ENCODE results near the gene AKAP7.
"Not testable (repeated sequence)": the region's sequence is repeated elsewhere in the genome, so short reads cannot be mapped to it uniquely, and the experiment has no call there.

AKAP7 gene

GRCh38 chr6:131135244-131136020 lies at the start of gene AKAP7:
TSS of gene AKAP7 (plus strand) at chr6:131135467. CDS start at chr6:131135764, 297 bp downstream.
- DNase-seq (ENCODE audit: low read depth, low spot score), result no peak
- peak within 1 kb of the TSS; percentile 76 for H3K9ac ChIP-seq (ENCODE audit: insufficient read length)
- H3K9me3 ChIP-seq (ENCODE audit: low read depth, low read length), result no peaks in the 10 kb centered on the region
- H3K4me3 ChIP-seq, result peak within 1 kb of the TSS; percentile 92
- peaks cover 11% of the 10 kb centered on the region; the same call in 1 of the 2 replicates for H3K36me3 ChIP-seq (ENCODE audit: insufficient read depth, low read length)
- TF ChIP-seq FOXP2 (optimal IDR thresholded peaks at IDR 0.05; ENCODE audit: control extremely low read depth, extremely low read length, insufficient read depth) (no peak), EZH2 (IDR thresholded peaks at IDR 0.05) (no peak), POLR2AphosphoS5 (IDR thresholded peaks at IDR 0.05; ENCODE audit: borderline replicate concordance, low read depth, low read length) (peak; percentile 70; the same call in 1 of the 2 replicates)
- H3K27ac ChIP-seq, result peak within 1 kb of the TSS; percentile 86

- H3K4me3 ChIP-seq; H3K27ac ChIP-seq; DNase-seq (ENCODE audit: low read depth, low spot score); H3K36me3 ChIP-seq (ENCODE audit: insufficient read depth, low read length); H3K9ac ChIP-seq (ENCODE audit: insufficient read length); H3K9me3 ChIP-seq (ENCODE audit: low read depth, low read length): not testable (repeated sequence)
Observed at GRCh38 chr6:131090339-131090738, 44.9 kb upstream of the AKAP7 start.

GRCh38 chr6:131091944-131092343 lies 43.3 kb upstream of the AKAP7 start:
- H3K36me3 ChIP-seq (ENCODE audit: insufficient read depth, low read length), result not testable (repeated sequence)

GRCh38 chr6:131093334-131093733 lies 41.9 kb upstream of the AKAP7 start:
- H3K9ac ChIP-seq (ENCODE audit: insufficient read length), result no peak overlapping the region
- no peaks in the 10 kb centered on the region; the same call in 1 of the 2 replicates for H3K9me3 ChIP-seq (ENCODE audit: low read depth, low read length)
- TF ChIP-seq EZH2 (IDR thresholded peaks at IDR 0.05), result no peak
- TF ChIP-seq POLR2AphosphoS5 (IDR thresholded peaks at IDR 0.05; ENCODE audit: borderline replicate concordance, low read depth, low read length), result no peak
- TF ChIP-seq FOXP2 (optimal IDR thresholded peaks at IDR 0.05; ENCODE audit: control extremely low read depth, extremely low read length, insufficient read depth), result no peak
- no peaks in the 10 kb centered on the region for H3K36me3 ChIP-seq (ENCODE audit: insufficient read depth, low read length)
- no peak for DNase-seq (ENCODE audit: low read depth, low spot score)
- H3K27ac ChIP-seq, result no peak overlapping the region
- no peak overlapping the region for H3K4me3 ChIP-seq

More at GRCh38 chr6:131091944-131092343, 43.3 kb upstream of the AKAP7 start:
- H3K9me3 ChIP-seq (ENCODE audit: low read depth, low read length); H3K9ac ChIP-seq (ENCODE audit: insufficient read length); H3K27ac ChIP-seq; H3K4me3 ChIP-seq; DNase-seq (ENCODE audit: low read depth, low spot score): not testable (repeated sequence)

- Histone ChIP-seq H3K27ac (no peak overlapping the region), H3K9ac (ENCODE audit: insufficient read length) (no peak overlapping the region), H3K36me3 (ENCODE audit: insufficient read depth, low read length) (no peaks in the 10 kb centered on the region), H3K4me3 (no peak overlapping the region), H3K9me3 (ENCODE audit: low read depth, low read length) (no peaks in the 10 kb centered on the region; the same call in 1 of the 2 replicates)
- no peak for TF ChIP-seq EZH2 (IDR thresholded peaks at IDR 0.05)
- TF ChIP-seq POLR2AphosphoS5 (IDR thresholded peaks at IDR 0.05; ENCODE audit: borderline replicate concordance, low read depth, low read length), result no peak
- no peak for TF ChIP-seq FOXP2 (optimal IDR thresholded peaks at IDR 0.05; ENCODE audit: control extremely low read depth, extremely low read length, insufficient read depth)
- no peak for DNase-seq (ENCODE audit: low read depth, low spot score)
Observed at GRCh38 chr6:131096786-131097185, 38.5 kb upstream of the AKAP7 start.

- Histone ChIP-seq H3K9ac (ENCODE audit: insufficient read length) (no peak overlapping the region), H3K36me3 (ENCODE audit: insufficient read depth, low read length) (no peaks in the 10 kb centered on the region), H3K27ac (no peak overlapping the region), H3K4me3 (no peak overlapping the region), H3K9me3 (ENCODE audit: low read depth, low read length) (no peaks in the 10 kb centered on the region)
- no peak for DNase-seq (ENCODE audit: low read depth, low spot score)
- TF ChIP-seq EZH2 (IDR thresholded peaks at IDR 0.05) (no peak), FOXP2 (optimal IDR thresholded peaks at IDR 0.05; ENCODE audit: control extremely low read depth, extremely low read length, insufficient read depth) (no peak), POLR2AphosphoS5 (IDR thresholded peaks at IDR 0.05; ENCODE audit: borderline replicate concordance, low read depth, low read length) (no peak)
Observed at GRCh38 chr6:131101911-131102680, 33.2 kb upstream of the AKAP7 start.

- no peak overlapping the region for H3K4me3 ChIP-seq
- H3K36me3 ChIP-seq (ENCODE audit: insufficient read depth, low read length), result no peaks in the 10 kb centered on the region
- H3K9me3 ChIP-seq (ENCODE audit: low read depth, low read length), result no peaks in the 10 kb centered on the region
Observed at GRCh38 chr6:131103296-131103695, 32.0 kb upstream of the AKAP7 start.

GRCh38 chr6:131103901-131104300 lies 31.4 kb upstream of the AKAP7 start:
- H3K36me3 ChIP-seq (ENCODE audit: insufficient read depth, low read length), result no peaks in the 10 kb centered on the region
- H3K27ac ChIP-seq, result no peak overlapping the region
- DNase-seq (ENCODE audit: low read depth, low spot score), result no peak
- no peak for TF ChIP-seq POLR2AphosphoS5 (IDR thresholded peaks at IDR 0.05; ENCODE audit: borderline replicate concordance, low read depth, low read length)
- TF ChIP-seq EZH2 (IDR thresholded peaks at IDR 0.05), result no peak
- TF ChIP-seq FOXP2 (optimal IDR thresholded peaks at IDR 0.05; ENCODE audit: control extremely low read depth, extremely low read length, insufficient read depth), result no peak
- H3K9me3 ChIP-seq (ENCODE audit: low read depth, low read length), result no peaks in the 10 kb centered on the region
- H3K9ac ChIP-seq (ENCODE audit: insufficient read length), result no peak overlapping the region
- no peak overlapping the region for H3K4me3 ChIP-seq

More at GRCh38 chr6:131103296-131103695, 32.0 kb upstream of the AKAP7 start:
- DNase-seq (ENCODE audit: low read depth, low spot score), result no peak
- H3K9ac ChIP-seq (ENCODE audit: insufficient read length), result no peak overlapping the region
- TF ChIP-seq POLR2AphosphoS5 (IDR thresholded peaks at IDR 0.05; ENCODE audit: borderline replicate concordance, low read depth, low read length) (no peak), FOXP2 (optimal IDR thresholded peaks at IDR 0.05; ENCODE audit: control extremely low read depth, extremely low read length, insufficient read depth) (no peak), EZH2 (IDR thresholded peaks at IDR 0.05) (no peak)
- no peak overlapping the region for H3K27ac ChIP-seq
